PC-9 (cell line): ENCODE results near the gene PEPD. TPM values are rescaled to one million over a fixed set of nuclear protein-coding genes. Genes with fewer than 3 reads are reported as not detected.

Experiments
- BruUV-seq: library from RNA; stranded (reverse); fragments of 400-500 nt; replicated peaks from 2 replicates; lab custom pipeline; 2021; lab: Mats Ljungman, UMichigan
- CTCF ChIA-PET: fragments of 300-600 bp; sonication (Branson Sonifier 250); formaldehyde crosslinking; loops from one replicate; lab custom pipeline; 2022; ENCODE audit warnings: antibody characterized with exemption; lab: Charles Lee
- POLR2A ChIA-PET: fragments of 300-600 bp; sonication (Branson Sonifier 250); formaldehyde crosslinking; loops from one replicate; lab custom pipeline; 2022; ENCODE audit warnings: antibody characterized with exemption; ENCODE audit not compliant: unreplicated experiment; lab: Charles Lee
- DNase-seq, 2 experiments: peaks; one replicate each; pipeline versions ENCODE4 v3.0.0 to v3.0.0-alpha.2; 2015 to 2022; ENCODE audit warnings: mixed read lengths in 1 of 2
- H2AFZ ChIP-seq: fragments of 200-600 bp; sonication (generic); 2 replicates; pipeline ENCODE4 v1.8.1; 2017; ENCODE audit warnings: antibody characterized with exemption
- H3F3A ChIP-seq: fragments of 200-600 bp; sonication (generic); 2 replicates; pipeline ENCODE4 v1.8.1; 2017; ENCODE audit warnings: antibody characterized with exemption, mild to moderate bottlenecking, low read depth; ENCODE audit not compliant: insufficient read depth
- H3K27ac ChIP-seq: fragments of 200-600 bp; sonication (generic); 2 replicates; pipeline ENCODE4 v1.6.1; 2016; ENCODE audit warnings: mixed run types
- H3K27me3 ChIP-seq: fragments of 200-600 bp; sonication (generic); 2 replicates; pipeline ENCODE4 v1.6.1; 2016; ENCODE audit warnings: low read depth, mixed run types; ENCODE audit not compliant: insufficient read depth
- H3K36me3 ChIP-seq: fragments of 200-600 bp; sonication (generic); 2 replicates; pipeline ENCODE4 v1.6.1; 2016; ENCODE audit warnings: low read depth, mixed run types
- H3K4me1 ChIP-seq: fragments of 200-600 bp; sonication (generic); replicated peaks from 2 replicates; pipeline ENCODE4 v1.6.1; 2016; ENCODE audit warnings: mixed run types; ENCODE audit not compliant: insufficient read depth
- H3K4me2 ChIP-seq: fragments of 200-600 bp; sonication (generic); 2 replicates; pipeline ENCODE4 v1.6.1; 2017; ENCODE audit warnings: mixed run types
- H3K4me3 ChIP-seq: fragments of 200-600 bp; sonication (generic); 2 replicates; pipeline ENCODE4 v1.6.1; 2016; ENCODE audit warnings: mixed run types
- H3K79me2 ChIP-seq: fragments of 200-600 bp; sonication (generic); 2 replicates; pipeline ENCODE4 v1.6.1; 2017; ENCODE audit warnings: low read depth, mixed run types
- H3K9me2 ChIP-seq: fragments of 200-600 bp; sonication (generic); 2 replicates; pipeline ENCODE4 v1.8.1; 2017; ENCODE audit warnings: mild to moderate bottlenecking; ENCODE audit not compliant: insufficient read depth
- H3K9me3 ChIP-seq: fragments of 200-600 bp; sonication (generic); 2 replicates; pipeline ENCODE4 v1.8.1; 2016; ENCODE audit warnings: low read depth; ENCODE audit not compliant: insufficient read depth
- H4K20me1 ChIP-seq: fragments of 200-600 bp; sonication (generic); 2 replicates; pipeline ENCODE4 v1.8.1; 2017; ENCODE audit not compliant: insufficient read depth
- CTCF ChIP-seq: fragments of 200-600 bp; sonication (generic); conservative IDR thresholded peaks from 2 replicates; pipeline ENCODE4 v1.6.1; 2017; ENCODE audit warnings: mixed run types, antibody characterized with exemption, mild to moderate bottlenecking, moderate library complexity
- EZH2 ChIP-seq: fragments of 200-600 bp; sonication (generic); IDR thresholded peaks from 2 replicates; pipeline ENCODE4 v1.8.0; 2017; ENCODE audit warnings: antibody characterized with exemption, low read depth
- intact Hi-C: fragments of 100-400 bp; cut with micrococcal nuclease; formaldehyde crosslinking; loops from one replicate; pipeline ENCODE4 v1.10.0; 2022; ENCODE audit not compliant: unreplicated experiment
- total RNA-seq: library from RNA; stranded (reverse); gene quantifications from 2 replicates; pipeline ENCODE4 v1.2.3, GENCODE V29; 2021

The PEPD gene
- total RNA-seq, 1 experiment from 2014 or later: 71.0 TPM

- peaks cover 32% of the 10 kb centered on the region for H3F3A ChIP-seq
- no peaks in the 10 kb centered on the region for H3K27me3 ChIP-seq
- POLR2A ChIA-PET: no interaction called here
- no peak for DNase-seq
- peaks cover 4% of the 10 kb centered on the region for H3K79me2 ChIP-seq
- no peaks in the 10 kb centered on the region for H3K9me2 ChIP-seq
- H3K36me3 ChIP-seq: no peaks in the 10 kb centered on the region
- BruUV-seq: no TSS peak
- peaks cover 46% of the 10 kb centered on the region for H3K4me1 ChIP-seq
- H3K4me2 ChIP-seq: no peak overlapping the region
- 0 out of 2 replicates have a peak, but pooled peaks cover 5% of the 10 kb centered on the region for H4K20me1 ChIP-seq
- no peaks in the 10 kb centered on the region for H3K9me3 ChIP-seq
- H3K4me3 ChIP-seq: no peak overlapping the region
- no peak overlapping the region for H2AFZ ChIP-seq
- H3K27ac ChIP-seq: no peak overlapping the region
- CTCF ChIA-PET: no interaction called here
- no peak for TF ChIP-seq CTCF
- TF ChIP-seq EZH2: no peak
- intact Hi-C loops: no loop called here
Observed at GRCh38 chr19:33511346-33511745, 10.2 kb downstream of the PEPD start.

- no peak overlapping the region for H2AFZ ChIP-seq
- no peak for DNase-seq
- no peak overlapping the region for H3K4me3 ChIP-seq
- H3K27me3 ChIP-seq: no peaks in the 10 kb centered on the region
- H3K36me3 ChIP-seq: no peaks in the 10 kb centered on the region
- ChIA-PET CTCF (interaction anchor here (0.6 kb wide), 1 partner anchor 706 kb away, joined by 3 read pairs; no protein-coding TSS in a partner anchor), POLR2A (interaction anchor here (0.7 kb wide), 2 partner anchors 11 to 848 kb away, joined by 4 to 8 read pairs; no protein-coding TSS in a partner anchor)
- TF ChIP-seq CTCF: no peak
- no peak for TF ChIP-seq EZH2
- H3K79me2 ChIP-seq: peaks cover 11% of the 10 kb centered on the region
- peak overlapping the region; percentile 87 for H3K4me2 ChIP-seq
- peaks cover 32% of the 10 kb centered on the region for H3F3A ChIP-seq
- no peaks in the 10 kb centered on the region for H3K9me3 ChIP-seq
- no TSS peak for BruUV-seq
- intact Hi-C loops: no loop called here
- peak overlapping the region; percentile 6; the same call in 1 of the 2 replicates for H3K27ac ChIP-seq
- peaks cover 54% of the 10 kb centered on the region for H3K4me1 ChIP-seq
- H4K20me1 ChIP-seq: 0 out of 2 replicates have a peak, but pooled peaks cover 4% of the 10 kb centered on the region
- H3K9me2 ChIP-seq: no peaks in the 10 kb centered on the region
Observed at GRCh38 chr19:33510462-33511194, 11.0 kb downstream of the PEPD start.

GRCh38 chr19:33509774-33510173 lies 11.8 kb downstream of the PEPD start:
- H3K27me3 ChIP-seq: no peaks in the 10 kb centered on the region
- peaks cover 55% of the 10 kb centered on the region for H3K4me1 ChIP-seq
- no peaks in the 10 kb centered on the region for H3K9me2 ChIP-seq
- H3K9me3 ChIP-seq: no peaks in the 10 kb centered on the region
- H3K79me2 ChIP-seq: peaks cover 12% of the 10 kb centered on the region
- no TSS peak for BruUV-seq
- ChIA-PET CTCF (no interaction called here), POLR2A (interaction anchor here (0.6 to 0.7 kb wide), 2 partner anchors 462 to 849 kb away, joined by 3 to 4 read pairs; no protein-coding TSS in a partner anchor)
- TF ChIP-seq CTCF (no peak), EZH2 (no peak)
- H4K20me1 ChIP-seq: no peaks in the 10 kb centered on the region
- H3K27ac ChIP-seq: peak overlapping the region; percentile 44
- H3F3A ChIP-seq: peaks cover 32% of the 10 kb centered on the region
- peak overlapping the region; percentile 23; the same call in 1 of the 2 replicates for H3K4me3 ChIP-seq
- intact Hi-C loops: no loop called here
- peak overlapping the region; percentile 87 for H3K4me2 ChIP-seq
- H3K36me3 ChIP-seq: no peaks in the 10 kb centered on the region
- H2AFZ ChIP-seq: no peak overlapping the region
- peak; percentile 86 to 92 for DNase-seq
